Testis (tissue), 3 donors: Measurements from ENCODE around the gene ACER3. TPM values are rescaled to one million over a fixed set of nuclear protein-coding genes. Genes with fewer than 3 reads are reported as not detected.

ENCODE experiments used
- DNase-seq: peaks from one replicate; pipeline ENCODE4 v3.0.0-alpha.2; 2019
- H3K27ac ChIP-seq, 2 donors: fragments of 200-600 bp; sonication (generic); one replicate each; pipeline ENCODE4 v1.5.1; 2019
- H3K27me3 ChIP-seq: fragments of 200-600 bp; sonication (generic); one replicate; pipeline ENCODE4 v1.5.1; 2019
- H3K36me3 ChIP-seq: fragments of 200-600 bp; sonication (generic); one replicate; pipeline ENCODE4 v1.5.1; 2017; ENCODE audit warnings: low read depth; ENCODE audit errors: missing control alignments
- H3K4me1 ChIP-seq: fragments of 200-600 bp; sonication (generic); one replicate; pipeline ENCODE4 v1.5.1; 2019
- H3K4me3 ChIP-seq, 2 donors: fragments of 200-600 bp; sonication (generic); one replicate each; pipeline ENCODE4 v1.5.1; 2017 to 2019
- H3K9me3 ChIP-seq: fragments of 200-600 bp; sonication (generic); one replicate; pipeline ENCODE4 v1.5.1; 2017
- CTCF ChIP-seq, 3 experiments: fragments of 450-650 bp in 2 of 3; fragments of 200-600 bp in 1 of 3; sonication (generic) in 1 of 3; IDR thresholded peaks; one replicate each; pipeline ENCODE4 v1.5.1; 2016 to 2019; ENCODE audit warnings: antibody characterized with exemption in 3 of 3, mild to moderate bottlenecking in 2 of 3, moderate library complexity in 1 of 3
- POLR2A ChIP-seq: fragments of 450-650 bp; IDR thresholded peaks from one replicate; pipeline ENCODE4 v1.6.1; 2017; ENCODE audit warnings: antibody characterized with exemption, mild to moderate bottlenecking, moderate library complexity
- WGBS, 2 donors: methylation state at CpG; one replicate each; pipeline ENCODE4 v1.1.5; 2018; 5-methylcytosine and 5-hydroxymethylcytosine counted together
- intact Hi-C: fragments of 100-400 bp; cut with DNase I; formaldehyde crosslinking; loops from one replicate; pipeline ENCODE4 v1.15.1; 2023; ENCODE audit warnings: low total_unique reads
- polyA plus RNA-seq: library from polyadenylated mRNA; stranded (reverse); fragments of 350-450 nt; fragmentation: Illumina TruSeq; extraction: RNeasy Lipid Tissue Mini Kit (QIAGEN cat#74804); gene quantifications from one replicate; pipeline ENCODE4 v1.2.3, GENCODE V29; 2014; ENCODE audit warnings: low read depth, low replicate concordance; ENCODE audit not compliant: insufficient read depth
- total RNA-seq, 2 donors: library from RNA; depleted of rRNA; stranded (reverse); fragments of >200 nt; gene quantifications; one replicate each; pipeline ENCODE4 v1.2.3, GENCODE V29; 2016

The ACER3 gene
- total and polyA plus RNA-seq, 3 donors from 2014 or later, result 14.6 to 34.8 (median 23.7) TPM

- Histone ChIP-seq H3K27me3 (no peaks in the 10 kb centered on the region), H3K4me1 (peaks cover 9% of the 10 kb centered on the region), H3K36me3 (no peaks in the 10 kb centered on the region), H3K27ac (no peak overlapping the region), H3K9me3 (no peaks in the 10 kb centered on the region), H3K4me3 (peak overlapping the region; percentile 44 to 50)
- TF ChIP-seq CTCF (IDR thresholded peaks at IDR 0.05), result peak; percentile 16 to 51 (median 49)
- no peak for TF ChIP-seq POLR2A
- WGBS, 2 donors, result 10 to 17% methylated on average over 11 to 66 of the region's 109 CpGs
- peak; percentile 81 for DNase-seq
- intact Hi-C loops, result no loop called here
These were observed 179.0 kb downstream of the ACER3 start for GRCh38 chr11:77039491-77040400.

- Histone ChIP-seq H3K27ac (no peak overlapping the region), H3K4me3 (peak overlapping the region; percentile 44 to 50), H3K9me3 (no peaks in the 10 kb centered on the region), H3K36me3 (no peaks in the 10 kb centered on the region), H3K4me1 (peaks cover 9% of the 10 kb centered on the region), H3K27me3 (no peaks in the 10 kb centered on the region)
- intact Hi-C loops, result no loop called here
- no peak for DNase-seq
- TF ChIP-seq CTCF (IDR thresholded peaks at IDR 0.05), result no peak
- no peak for TF ChIP-seq POLR2A
- WGBS, 2 donors, result 66 to 67% methylated on average over 4 to 37 of the region's 37 CpGs
These were observed 179.7 kb downstream of the ACER3 start for GRCh38 chr11:77040401-77040777.

- DNase-seq, result no peak
- Histone ChIP-seq H3K4me3 (no peak overlapping the region), H3K27ac (no peak overlapping the region), H3K4me1 (peaks cover 9% of the 10 kb centered on the region), H3K36me3 (no peaks in the 10 kb centered on the region), H3K9me3 (no peaks in the 10 kb centered on the region), H3K27me3 (no peaks in the 10 kb centered on the region)
- intact Hi-C loops, result no loop called here
- WGBS, 2 donors, result 83 to 92% methylated on average over 13 of the region's 13 CpGs
- TF ChIP-seq CTCF (IDR thresholded peaks at IDR 0.05), result no peak
- TF ChIP-seq POLR2A, result no peak
These were observed 180.2 kb downstream of the ACER3 start for GRCh38 chr11:77040889-77041288.

- no peak overlapping the region for H3K4me3 ChIP-seq
- H3K27me3 ChIP-seq, result no peaks in the 10 kb centered on the region
- no peak overlapping the region for H3K27ac ChIP-seq
- DNase-seq, result no peak
- intact Hi-C loops, result no loop called here
- no peak for TF ChIP-seq POLR2A
- no peak for TF ChIP-seq CTCF (IDR thresholded peaks at IDR 0.05)
- H3K9me3 ChIP-seq, result no peaks in the 10 kb centered on the region
- 85 to 93% methylated on average over 13 of the region's 13 CpGs for WGBS, 2 donors
- H3K36me3 ChIP-seq, result no peaks in the 10 kb centered on the region
- peaks cover 9% of the 10 kb centered on the region for H3K4me1 ChIP-seq
These were observed 181.5 kb downstream of the ACER3 start for GRCh38 chr11:77042111-77042726.
